Measurements from ENCODE around the gene RUNX2. TPM values are rescaled to one million over a fixed set of nuclear protein-coding genes. Genes with fewer than 3 reads are reported as not detected.
A peak's percentile ranks its signal among the peaks of the same experiment; 100 is the strongest.
"Not testable (repeated sequence)": the region's sequence is repeated elsewhere in the genome, so short reads cannot be mapped to it uniquely, and the experiment has no call there.

Gene RUNX2
- total and polyA plus RNA-seq, 4 donors = 1.8 to 6.7 (median 3.2) TPM

DNA sequence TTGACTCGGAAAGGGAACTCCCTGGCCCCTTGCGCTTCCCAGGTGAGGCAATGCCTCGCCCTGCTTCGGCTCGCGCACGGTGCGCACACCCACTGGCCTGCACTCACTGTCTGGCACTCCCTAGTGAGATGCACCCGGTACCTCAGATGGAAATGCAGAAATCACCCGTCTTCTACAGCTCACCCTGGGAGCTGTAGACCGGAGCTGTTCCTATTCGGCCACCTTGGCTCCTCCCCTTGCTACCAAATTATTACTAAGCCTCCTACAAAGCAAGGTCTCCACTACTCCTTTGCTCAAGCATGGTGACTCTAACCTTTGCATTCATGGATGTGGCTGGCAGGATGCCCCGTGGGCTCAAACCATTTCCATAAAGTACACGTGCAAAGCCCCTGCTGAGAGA is 347.0 kb downstream of the RUNX2 start:
- 69 to 83% methylated on average over 12 to 13 of the region's 14 CpGs for WGBS, 2 donors
- H3K36me3 ChIP-seq (ENCODE audit: control insufficient read depth in 4 of 4, insufficient read depth in 4 of 4, low read length in 4 of 4); ATAC-seq (ENCODE audit: insufficient read depth, low FRiP score); H3K9ac ChIP-seq (ENCODE audit: insufficient read depth in 1 of 2, low read length in 2 of 2); H3K9me3 ChIP-seq (ENCODE audit: control insufficient read depth in 4 of 4, insufficient read depth in 3 of 4, low read length in 3 of 4); H3K27ac ChIP-seq (ENCODE audit: low read depth in 1 of 2, low read length in 1 of 2); DNase-seq; H3K27me3 ChIP-seq (ENCODE audit: control insufficient read depth in 3 of 3, insufficient read depth in 3 of 3, low read length in 2 of 3); H3K4me3 ChIP-seq: not testable (repeated sequence)
- H3K4me1 ChIP-seq (ENCODE audit: control insufficient read depth in 5 of 5, insufficient read depth in 5 of 5, low read length in 5 of 5) = peaks cover 0 to 17% (median 3%) of the 10 kb centered on the region in 5 donors

DNA sequence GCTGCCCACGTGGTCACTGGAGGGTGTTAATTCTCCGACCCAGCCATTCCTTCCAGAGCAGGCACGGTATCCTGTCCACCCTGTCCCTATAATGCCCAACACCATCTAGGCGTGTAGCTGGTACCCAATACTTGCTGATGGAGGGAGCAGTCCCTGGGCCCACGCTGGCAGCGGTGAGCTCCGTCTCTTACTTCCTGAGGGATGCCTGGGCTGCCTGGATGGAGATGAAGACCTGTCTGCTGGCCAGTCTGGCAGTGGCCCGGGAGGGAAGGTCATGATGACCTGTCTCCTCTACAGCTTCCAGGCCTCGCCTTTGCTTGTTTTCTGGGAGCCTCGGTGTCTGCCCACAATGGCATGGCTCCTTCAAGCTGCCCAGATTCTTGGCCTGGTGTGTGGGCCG is 347.5 kb downstream of the RUNX2 start:
- Histone ChIP-seq H3K27me3 (ENCODE audit: control insufficient read depth in 3 of 3, insufficient read depth in 3 of 3, low read length in 2 of 3) (no peaks in the 10 kb centered on the region), H3K4me3 (no peak overlapping the region), H3K9ac (ENCODE audit: insufficient read depth in 1 of 2, low read length in 2 of 2) (no peak overlapping the region), H3K4me1 (ENCODE audit: control insufficient read depth in 5 of 5, insufficient read depth in 5 of 5, low read length in 5 of 5) (peaks cover 0 to 17% (median 3%) of the 10 kb centered on the region in 5 donors), H3K36me3 (ENCODE audit: control insufficient read depth in 4 of 4, insufficient read depth in 4 of 4, low read length in 4 of 4) (no peaks in the 10 kb centered on the region), H3K9me3 (ENCODE audit: control insufficient read depth in 4 of 4, insufficient read depth in 3 of 4, low read length in 3 of 4) (peaks cover 0 to 1% (median 0%) of the 10 kb centered on the region in 4 donors), H3K27ac (ENCODE audit: low read depth in 1 of 2, low read length in 1 of 2) (no peak overlapping the region)
- 96 to 97% methylated on average over 11 of the region's 11 CpGs for WGBS, 2 donors
- ATAC-seq (ENCODE audit: insufficient read depth, low FRiP score) = no peak
- DNase-seq = no peak
- TF ChIP-seq CTCF (IDR thresholded peaks at IDR 0.05; ENCODE audit: control extremely low read depth, extremely low read depth) = no peak

DNA sequence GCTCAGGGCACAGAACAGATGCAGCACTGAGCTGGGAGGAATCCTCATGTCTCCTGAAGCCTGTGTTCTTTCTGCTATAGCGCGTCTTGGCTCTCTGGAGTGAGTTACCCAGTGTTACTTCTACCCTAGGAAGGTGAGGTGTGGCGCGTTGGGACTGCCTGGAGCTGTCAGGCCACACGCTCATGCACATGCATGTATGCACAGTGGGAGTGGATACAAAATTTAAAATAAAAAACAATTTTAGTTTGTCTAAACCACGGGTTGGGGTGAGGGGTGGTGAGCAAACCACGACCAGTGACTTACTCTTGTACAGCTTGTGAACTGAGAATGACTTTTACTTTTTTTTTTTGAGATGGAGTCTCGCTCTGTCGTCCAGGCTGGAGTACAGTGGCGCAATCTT is 348.2 kb downstream of the RUNX2 start:
- Histone ChIP-seq H3K27me3 (ENCODE audit: control insufficient read depth in 3 of 3, insufficient read depth in 3 of 3, low read length in 2 of 3) (no peaks in the 10 kb centered on the region), H3K36me3 (ENCODE audit: control insufficient read depth in 4 of 4, insufficient read depth in 4 of 4, low read length in 4 of 4) (no peaks in the 10 kb centered on the region), H3K9ac (ENCODE audit: insufficient read depth in 1 of 2, low read length in 2 of 2) (no peak overlapping the region), H3K4me1 (ENCODE audit: control insufficient read depth in 5 of 5, insufficient read depth in 5 of 5, low read length in 5 of 5) (peaks cover 0 to 17% (median 3%) of the 10 kb centered on the region in 5 donors), H3K9me3 (ENCODE audit: control insufficient read depth in 4 of 4, insufficient read depth in 3 of 4, low read length in 3 of 4) (peaks cover 0 to 1% (median 0%) of the 10 kb centered on the region in 4 donors), H3K27ac (ENCODE audit: low read depth in 1 of 2, low read length in 1 of 2) (no peak overlapping the region), H3K4me3 (no peak overlapping the region)
- TF ChIP-seq CTCF (IDR thresholded peaks at IDR 0.05; ENCODE audit: control extremely low read depth, extremely low read depth) = no peak
- WGBS, 2 donors = 78 to 91% methylated on average over 10 of the region's 10 CpGs
- ATAC-seq (ENCODE audit: insufficient read depth, low FRiP score) (no peak), DNase-seq (no peak)

GRCh38 chr6:45677381-45678284 is 349.5 kb downstream of the RUNX2 start:
- Histone ChIP-seq H3K9me3 (ENCODE audit: control insufficient read depth in 4 of 4, insufficient read depth in 3 of 4, low read length in 3 of 4) (peaks cover 0 to 4% (median 2%) of the 10 kb centered on the region in 4 donors), H3K4me3 (no peak overlapping the region), H3K27ac (ENCODE audit: low read depth in 1 of 2, low read length in 1 of 2) (no peak overlapping the region), H3K36me3 (ENCODE audit: control insufficient read depth in 4 of 4, insufficient read depth in 4 of 4, low read length in 4 of 4) (no peaks in the 10 kb centered on the region), H3K4me1 (ENCODE audit: control insufficient read depth in 5 of 5, insufficient read depth in 5 of 5, low read length in 5 of 5) (peaks cover 0 to 17% (median 3%) of the 10 kb centered on the region in 5 donors), H3K9ac (ENCODE audit: insufficient read depth in 1 of 2, low read length in 2 of 2) (no peak overlapping the region), H3K27me3 (ENCODE audit: control insufficient read depth in 3 of 3, insufficient read depth in 3 of 3, low read length in 2 of 3) (no peaks in the 10 kb centered on the region)
- peak; percentile 25 for ATAC-seq (ENCODE audit: insufficient read depth, low FRiP score)
- TF ChIP-seq CTCF (IDR thresholded peaks at IDR 0.05; ENCODE audit: control extremely low read depth, extremely low read depth) = no peak
- peak; percentile 67 to 84 (median 68) for DNase-seq
- WGBS, 2 donors = 5 to 19% methylated on average over 14 of the region's 14 CpGs

Data from lung (tissue), 12 donors.